ENCODE data around the gene EEPD1. TPM values are rescaled to one million over a fixed set of nuclear protein-coding genes. Genes with fewer than 3 reads are reported as not detected.

Gene EEPD1
- total RNA-seq, 1 donor: 9.0 TPM

DNA sequence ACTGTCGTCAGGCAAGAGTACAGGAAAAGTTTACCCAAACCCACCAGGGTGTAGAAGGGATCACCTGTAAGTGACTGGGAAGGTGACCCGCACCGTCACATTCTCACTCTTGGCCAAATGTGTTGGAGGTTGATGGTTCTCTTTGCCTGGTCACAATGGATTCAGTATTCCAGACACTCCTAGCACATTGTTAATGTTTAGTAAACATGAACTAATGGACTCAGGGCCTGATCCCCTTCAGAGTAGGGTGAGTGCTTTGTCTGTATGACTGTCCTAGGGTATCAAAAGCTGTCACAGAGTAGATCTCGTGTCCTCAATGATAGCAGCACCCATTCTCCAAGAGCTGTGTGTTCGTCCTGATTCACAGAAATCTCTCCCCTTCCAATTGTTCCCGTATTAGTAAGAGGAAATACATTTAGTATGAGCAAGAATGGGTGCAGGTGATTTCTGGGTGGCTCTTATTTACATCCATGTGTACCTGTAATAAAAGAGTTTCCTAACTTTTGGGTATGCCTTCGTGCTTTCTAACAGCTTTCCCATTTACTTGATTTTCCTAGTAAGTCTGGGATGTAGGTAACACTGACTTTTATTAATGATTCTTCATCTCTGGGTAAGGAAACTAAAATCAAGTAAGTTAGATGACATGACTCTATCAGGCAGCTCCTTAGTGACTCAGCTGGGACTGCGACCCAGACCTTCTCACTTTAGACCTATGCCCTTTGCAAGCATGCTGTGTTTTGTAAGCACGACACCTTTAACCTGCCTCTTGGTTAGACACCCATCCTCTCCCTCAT, 4.7 kb downstream of the EEPD1 start:
- TF ChIP-seq, protein P1, sequence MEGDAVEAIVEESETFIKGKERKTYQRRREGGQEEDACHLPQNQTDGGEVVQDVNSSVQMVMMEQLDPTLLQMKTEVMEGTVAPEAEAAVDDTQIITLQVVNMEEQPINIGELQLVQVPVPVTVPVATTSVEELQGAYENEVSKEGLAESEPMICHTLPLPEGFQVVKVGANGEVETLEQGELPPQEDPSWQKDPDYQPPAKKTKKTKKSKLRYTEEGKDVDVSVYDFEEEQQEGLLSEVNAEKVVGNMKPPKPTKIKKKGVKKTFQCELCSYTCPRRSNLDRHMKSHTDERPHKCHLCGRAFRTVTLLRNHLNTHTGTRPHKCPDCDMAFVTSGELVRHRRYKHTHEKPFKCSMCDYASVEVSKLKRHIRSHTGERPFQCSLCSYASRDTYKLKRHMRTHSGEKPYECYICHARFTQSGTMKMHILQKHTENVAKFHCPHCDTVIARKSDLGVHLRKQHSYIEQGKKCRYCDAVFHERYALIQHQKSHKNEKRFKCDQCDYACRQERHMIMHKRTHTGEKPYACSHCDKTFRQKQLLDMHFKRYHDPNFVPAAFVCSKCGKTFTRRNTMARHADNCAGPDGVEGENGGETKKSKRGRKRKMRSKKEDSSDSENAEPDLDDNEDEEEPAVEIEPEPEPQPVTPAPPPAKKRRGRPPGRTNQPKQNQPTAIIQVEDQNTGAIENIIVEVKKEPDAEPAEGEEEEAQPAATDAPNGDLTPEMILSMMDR (IDR thresholded peaks at IDR 0.05; ENCODE audit: extremely low read depth, low read depth, low read length): no peak
- Histone ChIP-seq H3K9me3 (ENCODE audit: low read depth, low read length) (no peaks in the 10 kb centered on the region), H3K4me3 (ENCODE audit: insufficient read depth, low read length) (no peak overlapping the region)

DNA sequence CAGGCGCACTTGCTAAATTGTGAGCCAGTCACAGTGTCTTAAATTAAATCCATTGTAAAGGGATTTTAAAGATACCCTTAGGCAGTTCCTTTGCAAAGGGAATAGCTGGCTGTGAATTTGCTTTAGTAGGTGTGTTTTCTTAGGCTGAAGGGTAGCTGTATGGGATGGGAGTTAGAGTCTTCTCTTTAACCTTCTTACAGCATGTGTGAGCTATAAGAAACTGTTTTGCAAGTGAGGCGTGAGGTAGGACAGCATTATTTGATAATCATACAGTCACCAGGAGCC, 5.2 kb downstream of the EEPD1 start:
- Histone ChIP-seq H2AFZ (ENCODE audit: low read length) (no peak overlapping the region), H3K27me3 (ENCODE audit: insufficient read depth, low read length) (no peaks in the 10 kb centered on the region), H3K36me3 (ENCODE audit: insufficient read depth, low read length) (no peaks in the 10 kb centered on the region), H3K4me2 (ENCODE audit: insufficient read depth, low read length) (no peak overlapping the region), H3K9me3 (ENCODE audit: low read depth, low read length) (no peaks in the 10 kb centered on the region), H3K27ac (ENCODE audit: low read depth, low read length) (no peak overlapping the region), H4K20me1 (ENCODE audit: insufficient read depth, low read length) (peaks cover 7% of the 10 kb centered on the region), H3K4me1 (ENCODE audit: insufficient read depth, low read length) (peaks cover 24% of the 10 kb centered on the region), H3K79me2 (ENCODE audit: insufficient read depth, low read length) (peaks cover 16% of the 10 kb centered on the region), H3K4me3 (ENCODE audit: insufficient read depth, low read length) (no peak overlapping the region)
- DNase-seq (ENCODE audit: insufficient read length, low spot score, missing footprints): no peak
- TF ChIP-seq, protein P1 (IDR thresholded peaks at IDR 0.05; ENCODE audit: extremely low read depth, low read depth, low read length): no peak

More for the DNA sequence above, 4.7 kb downstream of the EEPD1 start:
- Histone ChIP-seq H3K4me1 (ENCODE audit: insufficient read depth, low read length) (peaks cover 24% of the 10 kb centered on the region), H3K27me3 (ENCODE audit: insufficient read depth, low read length) (no peaks in the 10 kb centered on the region), H3K4me2 (ENCODE audit: insufficient read depth, low read length) (no peak overlapping the region), H2AFZ (ENCODE audit: low read length) (no peak overlapping the region), H3K27ac (ENCODE audit: low read depth, low read length) (no peak overlapping the region), H3K79me2 (ENCODE audit: insufficient read depth, low read length) (peaks cover 16% of the 10 kb centered on the region), H3K36me3 (ENCODE audit: insufficient read depth, low read length) (no peaks in the 10 kb centered on the region), H4K20me1 (ENCODE audit: insufficient read depth, low read length) (peaks cover 7% of the 10 kb centered on the region)
- no peak for DNase-seq (ENCODE audit: insufficient read length, low spot score, missing footprints)

DNA sequence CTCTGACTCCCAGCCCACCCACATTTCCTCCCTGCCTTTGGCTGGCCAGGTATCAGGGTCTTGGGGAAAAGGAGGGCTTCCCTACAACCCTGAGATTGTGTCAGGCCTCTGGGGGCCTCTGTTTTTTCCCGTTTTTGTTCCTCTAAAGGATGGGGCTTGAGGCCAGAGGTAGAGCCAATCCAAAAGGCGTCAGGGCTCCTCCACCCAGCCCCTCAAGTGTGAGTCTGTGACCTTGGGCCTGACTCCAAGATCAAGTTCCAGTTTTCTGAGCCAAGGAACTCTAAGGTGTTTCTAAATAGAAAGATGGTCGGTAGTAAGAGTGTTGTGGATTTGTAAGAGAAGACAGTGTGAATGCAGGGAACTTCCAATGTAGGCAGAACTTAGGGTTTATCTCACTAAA, 6.6 kb downstream of the EEPD1 start:
- H4K20me1 ChIP-seq (ENCODE audit: insufficient read depth, low read length): peaks cover 7% of the 10 kb centered on the region
- H3K9me3 ChIP-seq (ENCODE audit: low read depth, low read length): no peaks in the 10 kb centered on the region
- H3K4me3 ChIP-seq (ENCODE audit: insufficient read depth, low read length): no peak overlapping the region
- no peaks in the 10 kb centered on the region for H3K27me3 ChIP-seq (ENCODE audit: insufficient read depth, low read length)
- no peak for DNase-seq (ENCODE audit: insufficient read length, low spot score, missing footprints)
- peaks cover 19% of the 10 kb centered on the region for H3K4me1 ChIP-seq (ENCODE audit: insufficient read depth, low read length)
- H3K36me3 ChIP-seq (ENCODE audit: insufficient read depth, low read length): no peaks in the 10 kb centered on the region
- H3K4me2 ChIP-seq (ENCODE audit: insufficient read depth, low read length): no peak overlapping the region
- no peak overlapping the region for H3K27ac ChIP-seq (ENCODE audit: low read depth, low read length)
- no peak overlapping the region for H2AFZ ChIP-seq (ENCODE audit: low read length)
- TF ChIP-seq, protein P1 (IDR thresholded peaks at IDR 0.05; ENCODE audit: extremely low read depth, low read depth, low read length): no peak
- peaks cover 12% of the 10 kb centered on the region for H3K79me2 ChIP-seq (ENCODE audit: insufficient read depth, low read length)

DNA sequence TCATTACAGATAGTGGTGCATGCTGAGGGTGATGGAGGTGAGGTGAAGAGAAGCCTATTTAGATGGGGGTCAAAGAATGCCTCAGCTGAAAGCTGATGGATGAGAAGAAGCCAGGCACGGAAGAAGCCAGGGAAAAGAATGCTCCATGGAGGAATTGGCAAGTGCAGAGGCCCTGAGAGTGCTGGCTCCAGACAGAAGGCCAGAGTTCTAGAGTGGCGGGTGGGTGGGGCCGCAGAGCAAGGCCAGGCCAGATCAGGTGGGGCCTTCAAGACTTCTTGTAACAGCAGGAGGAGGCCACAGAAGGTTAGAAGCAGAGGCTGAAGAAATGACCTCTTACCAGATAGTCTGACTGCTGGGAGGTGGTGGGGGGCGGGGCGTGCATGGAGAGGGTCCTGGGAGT, 7.3 kb downstream of the EEPD1 start:
- Histone ChIP-seq H3K27ac (ENCODE audit: low read depth, low read length) (no peak overlapping the region), H3K4me3 (ENCODE audit: insufficient read depth, low read length) (no peak overlapping the region), H4K20me1 (ENCODE audit: insufficient read depth, low read length) (peaks cover 7% of the 10 kb centered on the region), H3K36me3 (ENCODE audit: insufficient read depth, low read length) (no peaks in the 10 kb centered on the region), H2AFZ (ENCODE audit: low read length) (no peak overlapping the region), H3K4me2 (ENCODE audit: insufficient read depth, low read length) (no peak overlapping the region), H3K4me1 (ENCODE audit: insufficient read depth, low read length) (peaks cover 18% of the 10 kb centered on the region), H3K9me3 (ENCODE audit: low read depth, low read length) (no peaks in the 10 kb centered on the region), H3K27me3 (ENCODE audit: insufficient read depth, low read length) (no peaks in the 10 kb centered on the region), H3K79me2 (ENCODE audit: insufficient read depth, low read length) (peaks cover 9% of the 10 kb centered on the region)
- TF ChIP-seq, protein P1 (IDR thresholded peaks at IDR 0.05; ENCODE audit: extremely low read depth, low read depth, low read length): no peak
- no peak for DNase-seq (ENCODE audit: insufficient read length, low spot score, missing footprints)
